ENCODE data around the gene OLIG2.
A peak's percentile ranks its signal among the peaks of the same experiment; 100 is the strongest.

OLIG2 gene

GRCh38 chr21:33069243-33069642, 43.5 kb downstream of the OLIG2 start:
- no peak for DNase-seq

GRCh38 chr21:33069645-33069993, 43.9 kb downstream of the OLIG2 start:
- DNase-seq: no peak

- DNase-seq: peak; percentile 67
These were observed 44.4 kb downstream of the OLIG2 start, which contains the start of gene OLIG1 for GRCh38 chr21:33069994-33070743. OLIG1 (plus strand) TSS chr21:33070141; CDS start chr21:33070247, 106 bp downstream.

- DNase-seq: no peak
These were observed 44.9 kb downstream of the OLIG2 start for GRCh38 chr21:33070744-33070997.

GRCh38 chr21:33070998-33071769, 45.4 kb downstream of the OLIG2 start:
- peak; percentile 12 for DNase-seq

- no peak for DNase-seq
These were observed 46.1 kb downstream of the OLIG2 start for GRCh38 chr21:33071770-33072306.

GRCh38 chr21:33073636-33074035, 47.9 kb downstream of the OLIG2 start:
- DNase-seq: no peak

- no peak for DNase-seq
These were observed 49.4 kb downstream of the OLIG2 start for GRCh38 chr21:33075128-33075527.

- DNase-seq: no peak
These were observed 50.0 kb downstream of the OLIG2 start for GRCh38 chr21:33075596-33076195.

- DNase-seq: no peak
These were observed 51.0 kb downstream of the OLIG2 start for GRCh38 chr21:33076600-33077329.
